Right lung (tissue), 5 donors: Measurements from ENCODE around the gene LDLRAD4. TPM values are rescaled to one million over a fixed set of nuclear protein-coding genes. Genes with fewer than 3 reads are reported as not detected.

Experiments used
- DNase-seq, 2 donors: peaks; one replicate each; pipeline ENCODE4 v3.0.0-alpha.2; 2013
- polyA plus RNA-seq, 5 donors: library from polyadenylated mRNA; unstranded; fragments of 120-200 nt; gene quantifications; one replicate each; pipeline versions ENCODE4 v1.2.1 to v1.2.3, GENCODE V29; 2013; ENCODE audit warnings: inconsistent platforms in 1 of 5, low replicate concordance in 1 of 5; ENCODE audit not compliant: insufficient read length in 5 of 5, insufficient read depth in 1 of 5

LDLRAD4 gene
- polyA plus RNA-seq, 5 donors = 14.2 to 18.6 (median 15.1) TPM

DNA sequence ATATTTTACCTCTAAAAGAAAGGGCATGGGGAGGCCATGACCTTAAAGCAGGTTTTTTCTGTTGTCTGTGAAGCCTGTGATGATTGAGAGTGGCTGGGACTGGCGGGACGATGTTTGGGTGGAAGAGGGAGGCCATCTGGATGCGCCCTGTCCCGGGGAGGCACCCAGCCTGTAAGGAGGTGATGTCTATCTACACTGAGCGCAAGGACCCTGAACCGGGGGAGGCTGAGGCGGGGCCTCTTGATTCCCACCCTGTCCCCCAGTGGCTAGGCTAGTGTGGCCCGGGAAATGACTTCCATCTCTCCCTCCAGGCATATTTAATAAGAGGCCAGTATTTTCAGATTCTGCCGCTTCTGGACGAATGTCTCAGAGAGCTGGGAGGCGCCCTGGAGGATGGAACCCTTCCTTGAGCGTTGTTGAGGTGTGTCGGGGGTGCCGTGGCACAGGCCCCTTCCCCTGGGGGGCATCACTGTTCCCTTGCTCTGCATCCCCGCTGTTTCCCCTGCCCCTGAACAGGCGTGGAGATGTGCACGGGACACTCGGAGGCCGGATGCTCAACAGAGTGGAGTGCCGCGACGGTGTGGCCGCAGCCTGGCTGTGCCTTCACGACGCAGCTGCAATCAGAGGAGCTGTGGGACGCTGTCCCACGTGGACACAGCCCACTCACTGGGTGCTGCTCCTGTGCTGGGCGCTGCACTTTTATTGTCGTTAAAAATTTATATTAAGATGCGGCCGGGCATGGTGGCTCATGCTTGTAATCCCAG lies 185.4 kb downstream of the LDLRAD4 start:
- DNase-seq = no peak

DNA sequence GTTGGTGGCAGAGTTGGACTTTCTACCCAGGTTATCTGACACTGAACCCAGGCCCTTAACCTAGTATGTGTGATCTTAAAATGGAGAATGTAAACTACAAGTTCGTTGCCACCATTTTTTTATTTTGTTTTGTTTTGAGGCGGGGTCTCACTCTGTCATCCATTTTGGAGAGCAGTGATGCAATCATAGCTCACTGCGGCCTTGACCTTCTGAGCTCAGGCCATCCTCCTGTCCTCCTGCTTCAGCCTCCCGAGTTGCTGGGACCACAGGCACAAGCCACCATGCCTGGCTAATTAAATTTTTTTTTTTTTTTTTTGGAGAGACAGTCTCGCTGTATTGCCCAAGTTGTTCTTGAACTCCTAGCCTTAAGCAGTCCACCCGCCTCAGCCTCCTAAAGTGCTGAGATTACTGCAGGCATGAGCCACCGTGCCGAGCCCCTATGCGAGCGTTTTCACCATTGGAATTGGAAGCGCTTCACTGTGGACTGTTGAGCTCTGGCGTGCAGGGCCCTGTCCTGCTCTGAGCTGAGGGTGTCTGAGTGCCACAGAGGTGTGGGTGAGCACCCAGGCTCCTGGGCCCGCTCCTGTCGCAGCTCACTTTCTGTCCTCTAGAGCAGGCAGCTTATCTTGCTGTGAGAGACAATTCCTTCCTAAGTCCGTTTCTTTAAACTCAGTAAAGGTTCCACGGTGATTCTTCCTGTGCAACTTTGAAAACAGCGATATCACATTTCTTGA lies 186.9 kb downstream of the LDLRAD4 start:
- no peak for DNase-seq

DNA sequence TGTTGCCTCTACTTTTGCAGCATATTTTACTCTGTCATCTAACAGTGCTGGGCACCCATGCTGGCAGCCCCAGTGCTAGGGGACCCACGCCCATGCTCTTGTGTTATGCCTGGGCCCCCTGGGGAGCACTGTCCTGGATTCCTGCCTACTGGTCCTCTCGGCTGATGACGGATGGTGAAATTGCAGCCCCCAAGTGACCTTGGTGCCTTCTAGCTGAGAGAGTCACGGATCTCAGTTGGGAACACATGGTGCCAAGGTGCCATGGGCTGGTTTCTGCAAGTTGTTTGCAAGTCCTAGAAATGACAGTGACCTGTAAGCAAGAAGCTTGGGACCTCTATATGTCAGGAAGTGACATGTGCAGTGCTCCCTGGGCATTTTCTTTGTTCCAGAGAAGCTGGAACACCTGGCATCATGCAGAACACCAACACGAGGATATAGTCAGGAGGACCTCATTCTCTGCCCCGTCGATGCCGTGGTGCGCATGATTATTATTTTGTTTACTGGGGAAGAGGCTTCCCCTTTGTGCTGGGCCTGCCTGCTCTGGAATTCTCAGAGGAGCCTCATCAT lies 187.6 kb downstream of the LDLRAD4 start:
- DNase-seq = no peak

DNA sequence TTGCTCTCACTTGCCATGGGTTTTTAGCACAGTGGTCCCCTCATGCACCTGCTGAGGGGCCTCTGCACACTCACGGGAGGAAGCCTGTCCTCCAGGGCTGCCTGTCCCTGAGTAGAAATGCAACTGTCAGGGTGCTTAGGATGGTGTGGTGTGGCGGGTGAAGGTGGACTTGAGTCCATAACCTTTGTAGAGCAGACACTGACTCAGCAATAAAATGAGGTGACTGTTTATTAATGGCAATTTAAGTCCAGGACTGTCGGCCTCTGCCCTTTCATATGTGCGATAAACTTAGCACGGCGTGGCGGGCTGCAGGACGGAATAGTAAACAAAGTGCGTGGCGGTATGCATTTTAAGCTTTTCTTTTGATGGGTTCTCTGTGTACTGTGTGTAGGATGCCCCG lies 188.2 kb downstream of the LDLRAD4 start:
- no peak for DNase-seq

GRCh38 chr18:13407484-13407883 lies 188.9 kb downstream of the LDLRAD4 start:
- DNase-seq = no peak

DNA sequence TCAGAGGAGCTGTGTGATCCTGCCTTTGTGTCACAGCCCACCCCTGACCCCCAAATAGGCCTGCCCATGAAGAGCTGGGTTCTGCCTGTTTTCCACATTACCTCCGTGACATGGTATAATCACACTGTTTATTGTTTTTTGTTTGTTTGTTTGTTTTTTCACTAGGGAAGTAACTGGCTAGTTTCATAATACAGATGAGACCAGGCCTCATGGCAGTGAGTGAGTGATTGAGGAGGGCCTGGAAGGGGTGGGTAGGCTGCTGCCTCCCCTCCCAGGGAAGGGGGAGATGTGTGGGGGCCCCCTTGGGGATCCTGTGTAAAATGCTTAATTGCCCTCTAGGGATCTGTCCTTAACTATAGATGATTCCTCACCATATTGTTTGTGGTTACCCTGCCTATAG lies 190.5 kb downstream of the LDLRAD4 start:
- no peak for DNase-seq

DNA sequence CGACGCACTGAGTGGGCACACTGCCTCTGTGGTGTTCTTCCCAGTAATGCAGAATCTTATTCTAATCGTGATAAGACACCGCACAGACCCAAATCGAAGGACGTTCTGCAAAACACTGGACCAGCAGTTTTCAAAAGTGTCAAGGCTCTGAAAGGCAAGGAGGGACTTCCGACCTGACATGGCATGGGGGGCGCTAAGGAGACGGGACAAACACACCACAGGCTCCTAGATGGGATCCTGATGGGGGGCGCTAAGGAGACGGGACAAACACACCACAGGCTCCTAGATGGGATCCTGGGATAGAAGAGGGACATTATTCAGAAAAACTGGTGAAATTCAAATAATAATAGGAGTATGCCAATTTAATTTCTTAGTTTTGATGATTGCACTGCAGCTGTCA lies 191.4 kb downstream of the LDLRAD4 start:
- DNase-seq = no peak

- DNase-seq = no peak
Measured at GRCh38 chr18:13410471-13410870, 191.9 kb downstream of the LDLRAD4 start.

- DNase-seq = no peak
Measured at GRCh38 chr18:13412017-13412416, 193.5 kb downstream of the LDLRAD4 start.

GRCh38 chr18:13412901-13413300 lies 194.3 kb downstream of the LDLRAD4 start:
- no peak for DNase-seq

- DNase-seq = no peak
Measured at GRCh38 chr18:13414102-13414501, 195.5 kb downstream of the LDLRAD4 start.

GRCh38 chr18:13414521-13414920 lies 196.0 kb downstream of the LDLRAD4 start:
- no peak for DNase-seq

DNA sequence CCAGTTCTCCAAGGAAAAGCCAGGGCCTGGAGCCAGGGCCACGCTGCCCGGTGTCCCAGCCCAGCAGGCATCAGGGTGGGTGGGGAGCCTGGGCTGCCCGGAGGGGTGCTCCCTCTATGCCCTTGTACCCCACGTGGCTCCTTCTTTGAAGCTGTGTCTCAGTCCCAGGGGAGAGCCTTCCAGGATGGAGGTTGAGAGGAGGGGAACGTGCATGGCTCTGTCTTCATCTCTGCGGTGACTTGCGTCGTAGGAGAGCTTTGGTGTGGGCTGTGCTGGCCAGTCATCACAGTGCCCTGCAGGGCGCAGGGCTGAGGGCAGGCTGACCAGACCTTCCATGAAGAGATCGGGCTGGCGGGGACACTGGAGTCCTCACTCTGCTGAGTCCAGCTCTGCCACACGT lies 197.2 kb downstream of the LDLRAD4 start:
- no peak for DNase-seq

DNA sequence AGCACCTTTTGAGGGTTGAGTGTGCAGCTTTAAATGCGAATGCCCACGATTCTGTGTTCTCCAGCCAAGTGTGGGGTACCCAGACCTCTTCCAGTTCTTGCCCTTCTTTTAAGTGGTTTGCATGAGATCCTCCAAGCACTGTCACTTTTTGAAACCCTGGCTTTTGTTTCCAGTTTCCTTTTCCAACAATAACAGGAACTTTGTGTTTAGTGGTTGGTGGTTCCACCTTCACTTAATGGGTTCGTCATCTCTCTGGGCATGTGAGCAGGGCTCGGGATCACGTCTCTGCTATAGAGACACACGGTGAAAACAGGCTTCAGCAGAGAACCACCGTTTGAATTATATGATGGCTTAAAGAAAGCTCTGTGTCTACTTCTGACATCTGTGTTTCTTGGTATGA lies 197.6 kb downstream of the LDLRAD4 start:
- DNase-seq = no peak

- DNase-seq = no peak
Measured at GRCh38 chr18:13416848-13417247, 198.3 kb downstream of the LDLRAD4 start.

DNA sequence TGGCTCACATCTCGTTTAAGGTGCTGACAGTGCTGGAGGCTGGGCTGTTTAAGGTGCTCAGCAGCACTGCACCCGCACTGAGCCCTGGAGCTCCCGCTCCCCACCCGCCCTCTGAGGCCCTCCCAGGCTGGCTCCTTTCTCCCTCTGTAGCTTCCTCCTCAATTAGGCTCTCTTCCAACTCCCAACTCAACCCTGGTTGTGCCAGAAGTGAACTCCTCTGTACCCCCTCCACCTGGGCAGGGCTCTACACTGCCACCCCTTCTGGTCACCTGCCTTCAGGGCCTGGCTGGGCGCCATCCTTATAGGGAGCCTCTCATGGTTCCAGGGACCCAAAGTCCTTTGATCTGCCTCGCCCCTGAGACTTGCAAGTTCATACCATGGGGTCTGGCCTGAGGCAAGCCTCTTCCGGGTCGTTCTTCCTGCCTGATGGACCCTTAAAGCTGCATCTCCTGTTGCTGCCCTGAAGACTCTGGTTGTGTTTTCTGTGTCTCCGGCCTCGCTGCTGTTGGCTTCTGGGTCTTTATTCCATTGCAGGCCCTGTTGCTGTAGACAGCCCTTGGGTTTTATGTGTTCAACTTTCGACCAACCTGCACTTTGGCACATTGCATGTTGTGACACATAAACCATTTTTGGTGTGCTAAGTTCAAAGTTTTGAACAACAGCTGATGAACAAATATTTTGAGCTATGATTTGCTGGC lies 199.6 kb downstream of the LDLRAD4 start:
- no peak for DNase-seq

- DNase-seq = no peak
Measured at GRCh38 chr18:13420969-13421686, 202.6 kb downstream of the LDLRAD4 start.

DNA sequence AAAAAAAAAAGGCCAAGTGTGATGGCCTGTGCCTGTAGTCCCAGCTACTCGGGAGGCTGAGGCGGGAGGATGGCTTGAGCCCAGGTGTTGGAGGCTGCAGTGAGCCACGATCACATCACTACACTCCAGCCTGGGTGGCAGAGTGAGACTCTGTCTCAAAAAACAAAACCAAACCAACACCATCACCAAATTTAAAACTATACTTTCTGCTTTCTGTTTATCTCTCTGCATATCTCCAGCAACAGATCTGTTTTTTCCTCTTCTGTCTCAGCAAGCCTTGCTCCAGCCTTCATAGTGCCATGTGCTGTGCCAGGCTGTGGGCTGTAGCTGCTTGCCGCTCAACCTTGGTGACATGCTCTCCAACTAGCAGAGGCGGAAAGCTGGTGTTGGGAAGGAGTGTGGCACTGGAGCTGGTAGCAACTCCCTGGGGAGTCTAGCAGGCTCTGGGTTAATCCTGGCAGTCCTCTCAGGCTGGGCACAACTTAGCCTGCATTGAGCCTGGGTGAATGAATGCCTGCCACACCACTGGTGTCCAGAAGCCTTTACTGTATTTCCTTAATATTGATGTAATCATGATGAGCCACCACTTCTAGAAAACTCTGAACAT lies 204.1 kb downstream of the LDLRAD4 start:
- DNase-seq = no peak

- DNase-seq = no peak
Measured at GRCh38 chr18:13423352-13423751, 204.8 kb downstream of the LDLRAD4 start.

- DNase-seq = no peak
Measured at GRCh38 chr18:13424363-13424762, 205.8 kb downstream of the LDLRAD4 start.

DNA sequence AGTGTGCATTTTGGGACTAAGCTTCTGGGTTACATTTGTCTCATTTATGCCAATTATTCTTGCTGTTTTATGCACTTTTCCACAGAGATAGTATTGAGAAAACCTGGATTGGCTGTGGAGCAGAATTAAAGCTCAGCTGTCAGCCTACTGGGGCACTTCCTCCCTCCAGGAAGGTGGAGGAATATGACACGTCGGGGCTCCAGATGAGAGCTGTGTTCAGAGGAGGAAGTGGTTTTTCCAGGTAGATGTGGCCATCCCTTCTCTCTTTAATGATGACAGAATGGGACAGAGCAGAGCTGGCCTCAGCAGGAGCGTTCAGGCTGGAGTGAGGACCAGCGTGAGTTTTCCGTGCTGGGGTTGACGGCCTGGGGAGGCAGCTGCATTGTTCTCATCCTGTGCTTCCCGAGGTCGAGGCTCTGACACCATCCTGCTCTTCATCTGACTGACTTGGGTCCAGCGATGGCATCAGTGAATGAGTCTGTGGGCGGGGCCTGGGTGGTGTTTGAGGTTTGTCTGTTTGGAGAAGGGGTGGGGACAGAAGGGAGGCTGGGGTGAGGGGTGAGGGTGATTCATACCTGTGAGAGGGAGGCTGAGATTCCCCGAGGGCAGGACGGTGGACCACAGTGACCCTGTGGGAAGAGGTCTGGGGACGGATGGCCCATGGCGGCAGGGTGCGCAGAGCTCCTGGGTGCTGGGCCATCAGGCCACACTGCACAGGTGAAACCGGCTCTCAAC lies 207.0 kb downstream of the LDLRAD4 start:
- DNase-seq = no peak
